ENCODE results near the gene TRABD.

- TF ChIP-seq CTCF (IDR thresholded peaks at IDR 0.05; ENCODE audit: low read length) (no peak), EZH2 (optimal IDR thresholded peaks at IDR 0.05; ENCODE audit: low read depth, low read length) (no peak), EZH2phosphoT487 (IDR thresholded peaks at IDR 0.05; ENCODE audit: low read length) (no peak)
These were observed 16.4 kb upstream of the TRABD start for GRCh38 chr22:50169181-50169759.
